WTC11 (cell line): ENCODE measurements around the gene BOLL.

Experiments used
- TF ChIP-seq, protein P1 (sequence below): fragments of 200-600 bp; IDR thresholded peaks from 2 replicates; pipeline ENCODE4 v1.8.0; 2022; ENCODE audit warnings: antibody characterized with exemption
- TF ChIP-seq, protein P2 (sequence below): sonication (generic); formaldehyde crosslinking; IDR thresholded peaks from 2 replicates; pipeline ENCODE4 v1.8.1; 2023; ENCODE audit warnings: mild to moderate bottlenecking, missing genetic modification reagents, moderate library complexity

DNA sequence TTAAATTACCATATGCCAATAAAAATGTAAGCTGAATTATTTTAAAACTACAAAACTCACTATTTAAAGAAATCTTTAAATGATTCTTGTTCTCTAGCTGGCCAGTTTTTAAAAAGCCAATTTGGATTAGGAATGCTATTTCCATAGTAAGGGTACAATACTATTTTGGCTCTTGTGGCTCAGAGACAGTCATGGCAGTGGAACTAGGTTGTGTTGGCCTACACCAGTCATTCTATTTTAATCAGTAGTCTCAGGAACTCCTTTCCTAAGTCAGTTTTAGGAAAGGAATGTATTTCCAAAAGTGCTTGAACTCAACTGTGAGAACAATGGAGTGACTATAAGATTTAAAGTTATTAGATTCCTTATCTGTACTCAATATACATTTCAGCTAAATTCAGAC lies 5.9 kb downstream of the BOLL start:
- TF ChIP-seq, protein P1, sequence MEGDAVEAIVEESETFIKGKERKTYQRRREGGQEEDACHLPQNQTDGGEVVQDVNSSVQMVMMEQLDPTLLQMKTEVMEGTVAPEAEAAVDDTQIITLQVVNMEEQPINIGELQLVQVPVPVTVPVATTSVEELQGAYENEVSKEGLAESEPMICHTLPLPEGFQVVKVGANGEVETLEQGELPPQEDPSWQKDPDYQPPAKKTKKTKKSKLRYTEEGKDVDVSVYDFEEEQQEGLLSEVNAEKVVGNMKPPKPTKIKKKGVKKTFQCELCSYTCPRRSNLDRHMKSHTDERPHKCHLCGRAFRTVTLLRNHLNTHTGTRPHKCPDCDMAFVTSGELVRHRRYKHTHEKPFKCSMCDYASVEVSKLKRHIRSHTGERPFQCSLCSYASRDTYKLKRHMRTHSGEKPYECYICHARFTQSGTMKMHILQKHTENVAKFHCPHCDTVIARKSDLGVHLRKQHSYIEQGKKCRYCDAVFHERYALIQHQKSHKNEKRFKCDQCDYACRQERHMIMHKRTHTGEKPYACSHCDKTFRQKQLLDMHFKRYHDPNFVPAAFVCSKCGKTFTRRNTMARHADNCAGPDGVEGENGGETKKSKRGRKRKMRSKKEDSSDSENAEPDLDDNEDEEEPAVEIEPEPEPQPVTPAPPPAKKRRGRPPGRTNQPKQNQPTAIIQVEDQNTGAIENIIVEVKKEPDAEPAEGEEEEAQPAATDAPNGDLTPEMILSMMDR: no peak
- TF ChIP-seq, protein P2, sequence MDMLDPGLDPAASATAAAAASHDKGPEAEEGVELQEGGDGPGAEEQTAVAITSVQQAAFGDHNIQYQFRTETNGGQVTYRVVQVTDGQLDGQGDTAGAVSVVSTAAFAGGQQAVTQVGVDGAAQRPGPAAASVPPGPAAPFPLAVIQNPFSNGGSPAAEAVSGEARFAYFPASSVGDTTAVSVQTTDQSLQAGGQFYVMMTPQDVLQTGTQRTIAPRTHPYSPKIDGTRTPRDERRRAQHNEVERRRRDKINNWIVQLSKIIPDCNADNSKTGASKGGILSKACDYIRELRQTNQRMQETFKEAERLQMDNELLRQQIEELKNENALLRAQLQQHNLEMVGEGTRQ: no peak
